Psoas muscle (tissue), 8 donors: Measurements from ENCODE around the gene CUEDC1. TPM values are rescaled to one million over a fixed set of nuclear protein-coding genes. Genes with fewer than 3 reads are reported as not detected.

Source experiments
- ATAC-seq, 4 donors: fragments of 200-7000 bp; cut with Tn5 transposase; one replicate each; pipeline ENCODE4 v1.9.1; 2020; ENCODE audit warnings: moderate library complexity in 3 of 4, mild to moderate bottlenecking in 2 of 4
- DNase-seq, 2 donors: peaks; one replicate each; pipeline ENCODE4 v3.0.0-alpha.2; 2020
- H3K27ac ChIP-seq: fragments of 200-600 bp; one replicate; pipeline ENCODE4 v1.8.0; 2022
- H3K27me3 ChIP-seq, 3 donors: fragments of 200-600 bp in 1 of 3; one replicate each; pipeline versions ENCODE4 v1.6.1 to v1.8.0; 2013 to 2022; ENCODE audit warnings: low read length in 2 of 3, mild to moderate bottlenecking in 2 of 3, moderate library complexity in 1 of 3; ENCODE audit not compliant: insufficient read depth in 3 of 3
- H3K36me3 ChIP-seq, 2 donors: fragments of 200-600 bp in 1 of 2; one replicate each; pipeline versions ENCODE4 v1.6.1 to v1.8.0; 2013 to 2022; ENCODE audit warnings: low read depth in 1 of 2, mild to moderate bottlenecking in 1 of 2, moderate library complexity in 1 of 2; ENCODE audit not compliant: insufficient read depth in 1 of 2
- H3K4me1 ChIP-seq: fragments of 200-600 bp; one replicate; pipeline ENCODE4 v1.8.0; 2022
- H3K4me3 ChIP-seq: fragments of 200-600 bp; one replicate; pipeline ENCODE4 v1.8.0; 2022; ENCODE audit warnings: mild to moderate bottlenecking
- H3K9me3 ChIP-seq: fragments of 200-600 bp; one replicate; pipeline ENCODE4 v1.8.0; 2022
- CTCF ChIP-seq: fragments of 200-600 bp; IDR thresholded peaks from one replicate; pipeline ENCODE4 v1.8.0; 2022; ENCODE audit warnings: antibody characterized with exemption
- WGBS, 3 donors: extraction: QIAGEN DNeasy Blood & Tissue Kit; methylation state at CpG; one replicate each; pipeline versions ENCODE4 v1.1.6 to v1.1.7; 2013; 5-methylcytosine and 5-hydroxymethylcytosine counted together
- intact Hi-C, 2 donors: fragments of 100-400 bp; cut with DNase I; formaldehyde crosslinking; loops; one replicate each; pipeline versions ENCODE4 v1.11.0 to v1.14.2; 2022
- polyA plus RNA-seq, 3 donors: library from polyadenylated mRNA; stranded (reverse); fragments of 200-250 nt; gene quantifications; one replicate each; pipeline ENCODE4 v1.2.3, GENCODE V29; 2013
- total RNA-seq, 4 donors: library from RNA; stranded (reverse); fragmentation: NEBNext Ultra II Directional in 2 of 4; extraction: Animal tissue kit (Norgen Biotek cat#: 25700) in 2 of 4; gene quantifications; one replicate each; pipeline versions ENCODE4 v1.2.1 to v1.2.4, GENCODE V29; 2021 to 2023
- donor health status: healthy with polysubstance abuse.
- donor health status: DM: no; HTN: no; CAD: no; lungs with moderate emphysema.
- donor health status: Bipolar disorder and iron deficiency.
- donor health status: healthy.
- donor health status: DM: yes; HTN: yes; CAD: no.
- donor health status: DM: no; HTN: no; CAD: no.
- donor health status: DM: no; HTN: no; CAD: no.
- donor health status: DM: yes; HTN: yes; CAD: no.

The CUEDC1 gene
- total and polyA plus RNA-seq, 7 donors: 28.0 to 67.2 (median 46.4) TPM

GRCh38 chr17:57899391-57899790, 55.8 kb downstream of the CUEDC1 start:
- intact Hi-C loops: no loop called here
- WGBS, 3 donors: 22 to 26% (median 23%) methylated on average over 8 of the region's 8 CpGs
- no peaks in the 10 kb centered on the region for H3K27me3 ChIP-seq
- H3K36me3 ChIP-seq: no peaks in the 10 kb centered on the region
- H3K27ac ChIP-seq: peak overlapping the region; percentile 68
- H3K4me1 ChIP-seq: peaks cover 73% of the 10 kb centered on the region
- no peaks in the 10 kb centered on the region for H3K9me3 ChIP-seq
- H3K4me3 ChIP-seq: no peak overlapping the region
- TF ChIP-seq CTCF: no peak
- ATAC-seq: peak; percentile 35 to 59 (median 44)
- peak in 1 of 2 donors; percentile 65 for DNase-seq

GRCh38 chr17:57898487-57899311, 56.5 kb downstream of the CUEDC1 start:
- TF ChIP-seq CTCF: no peak
- H3K27me3 ChIP-seq: no peaks in the 10 kb centered on the region
- peak overlapping the region; percentile 68 for H3K27ac ChIP-seq
- ATAC-seq (peak; percentile 69 to 80 (median 74)), DNase-seq (peak; percentile 75 to 84)
- 20 to 32% (median 25%) methylated on average over 7 to 9 of the region's 9 CpGs for WGBS, 3 donors
- no peaks in the 10 kb centered on the region for H3K9me3 ChIP-seq
- H3K36me3 ChIP-seq: no peaks in the 10 kb centered on the region
- H3K4me1 ChIP-seq: peaks cover 75% of the 10 kb centered on the region
- no peak overlapping the region for H3K4me3 ChIP-seq
- intact Hi-C loops: no loop called here

- Histone ChIP-seq H3K27ac (peak overlapping the region; percentile 97), H3K27me3 (no peaks in the 10 kb centered on the region), H3K4me3 (no peak overlapping the region), H3K4me1 (peaks cover 88% of the 10 kb centered on the region), H3K36me3 (no peaks in the 10 kb centered on the region), H3K9me3 (no peaks in the 10 kb centered on the region)
- ATAC-seq: no peak
- intact Hi-C loops: no loop called here
- WGBS, 3 donors: 22 to 32% (median 27%) methylated on average over 7 to 8 of the region's 8 CpGs
- DNase-seq: peak in 1 of 2 donors; percentile 68
- no peak for TF ChIP-seq CTCF
These were observed 59.7 kb downstream of the CUEDC1 start for GRCh38 chr17:57895382-57896060.

- intact Hi-C loops: loop anchor here in 1 of 2 donors (5.0 kb wide), 3 partner anchors 38 to 92 kb away; partner anchors contain the start of gene VEZF1
- Histone ChIP-seq H3K9me3 (no peaks in the 10 kb centered on the region), H3K27me3 (no peaks in the 10 kb centered on the region), H3K27ac (peak overlapping the region; percentile 97), H3K4me1 (peaks cover 88% of the 10 kb centered on the region), H3K36me3 (no peaks in the 10 kb centered on the region), H3K4me3 (peak overlapping the region; percentile 58)
- no peak for TF ChIP-seq CTCF
- ATAC-seq (no peak), DNase-seq (no peak)
- WGBS, 3 donors: 26 to 40% (median 29%) methylated on average over 1 of the region's 1 CpG
These were observed 60.4 kb downstream of the CUEDC1 start for GRCh38 chr17:57894848-57895247.
